Esophagus squamous epithelium (tissue), 5 donors: ENCODE data around the gene CDH16. TPM values are rescaled to one million over a fixed set of nuclear protein-coding genes. Genes with fewer than 3 reads are reported as not detected.
"Not testable (repeated sequence)": the region's sequence is repeated elsewhere in the genome, so short reads cannot be mapped to it uniquely, and the experiment has no call there.

Experiments used
- DNase-seq: peaks from one replicate; lab custom pipeline; 2025; lab: John Stamatoyannopoulos, UW
- H3K27ac ChIP-seq, 4 donors: fragments of 200-600 bp; sonication (generic); one replicate each; pipeline ENCODE4 v1.5.1; 2016 to 2019; ENCODE audit warnings: mild to moderate bottlenecking in 1 of 4
- H3K27me3 ChIP-seq, 4 donors: fragments of 200-600 bp; sonication (generic); 1 replicate in 3 of 4; 2 replicates in 1 of 4; pipeline versions ENCODE4 v1.5.1 to v1.6.0; 2017 to 2021; ENCODE audit warnings: antibody characterized with exemption in 1 of 4
- H3K36me3 ChIP-seq, 3 donors: fragments of 200-600 bp; sonication (generic); one replicate each; pipeline ENCODE4 v1.5.1; 2016 to 2019
- H3K4me1 ChIP-seq, 3 donors: fragments of 200-600 bp; sonication (generic); one replicate each; pipeline ENCODE4 v1.5.1; 2017 to 2019
- H3K4me3 ChIP-seq, 4 donors: fragments of 200-600 bp; sonication (generic); 1 replicate in 3 of 4; 2 replicates in 1 of 4; pipeline ENCODE4 v1.5.1; 2016 to 2019; ENCODE audit warnings: mild to moderate bottlenecking in 2 of 4, moderate library complexity in 1 of 4
- H3K9me3 ChIP-seq, 3 donors: fragments of 200-600 bp; sonication (generic); one replicate each; pipeline ENCODE4 v1.5.1; 2016 to 2019
- CTCF ChIP-seq, 6 experiments: fragments of 450-650 bp in 4 of 6; fragments of 200-600 bp in 2 of 6; sonication (generic) in 2 of 6; IDR thresholded peaks; one replicate each; pipeline ENCODE4 v1.5.1; 2016 to 2019; ENCODE audit warnings: antibody characterized with exemption in 6 of 6, mild to moderate bottlenecking in 4 of 6, moderate library complexity in 4 of 6
- POLR2A ChIP-seq, 4 donors: fragments of 450-650 bp; IDR thresholded peaks; one replicate each; pipeline ENCODE4 v1.6.1; 2017; ENCODE audit warnings: antibody characterized with exemption in 4 of 4, mild to moderate bottlenecking in 4 of 4, moderate library complexity in 3 of 4
- WGBS, 2 donors: methylation state at CpG; one replicate each; pipeline ENCODE4 v1.1.5; 2018; 5-methylcytosine and 5-hydroxymethylcytosine counted together
- intact Hi-C: fragments of 100-400 bp; cut with DNase I; formaldehyde crosslinking; loops from one replicate; pipeline ENCODE4 v1.15.0; 2022
- total RNA-seq, 4 donors: library from RNA; depleted of rRNA; stranded (reverse); fragments of >200 nt; gene quantifications; one replicate each; pipeline ENCODE4 v1.1.0, GENCODE V29; 2016
- donor health status: DM: yes; HTN: yes; CAD: no.

Gene CDH16
- total RNA-seq, 4 donors from 2014 or later = 1.9 to 6.3 (median 4.1) TPM

- no peak for DNase-seq
- peaks cover 14 to 23% (median 16%) of the 10 kb centered on the region in 3 donors for H3K36me3 ChIP-seq
Measured at GRCh38 chr16:66947302-66948065, 28.8 kb upstream of the CDH16 start.

GRCh38 chr16:66946974-66947301, 28.3 kb upstream of the CDH16 start:
- Histone ChIP-seq H3K36me3 (peaks cover 18 to 28% (median 21%) of the 10 kb centered on the region in 3 donors), H3K9me3 (no peaks in the 10 kb centered on the region), H3K27ac (no peak overlapping the region), H3K4me1 (peaks cover 13 to 46% (median 14%) of the 10 kb centered on the region in 3 donors), H3K27me3 (peaks cover 0 to 14% (median 0%) of the 10 kb centered on the region in 4 donors), H3K4me3 (no peak overlapping the region)
- intact Hi-C loops = no loop called here
- WGBS, 2 donors = 25 to 31% methylated on average over 5 of the region's 5 CpGs
- DNase-seq = no peak
- no peak for TF ChIP-seq CTCF (IDR thresholded peaks at IDR 0.05)
- no peak for TF ChIP-seq POLR2A (IDR thresholded peaks at IDR 0.05)

More at GRCh38 chr16:66947302-66948065, 28.8 kb upstream of the CDH16 start:
- intact Hi-C loops = no loop called here
- Histone ChIP-seq H3K9me3 (no peaks in the 10 kb centered on the region), H3K27ac (peak overlapping the region in 3 of 4 donors; percentile 29 to 61 (median 36)), H3K27me3 (peaks cover 0 to 18% (median 0%) of the 10 kb centered on the region in 4 donors), H3K4me1 (peaks cover 13 to 51% (median 14%) of the 10 kb centered on the region in 3 donors), H3K4me3 (peak overlapping the region; percentile 34 to 62 (median 50))
- 0% methylated on average over 1 to 11 of the region's 23 CpGs for WGBS, 2 donors
- peak; percentile 90 to 97 (median 94) for TF ChIP-seq CTCF (IDR thresholded peaks at IDR 0.05)
- no peak for TF ChIP-seq POLR2A (IDR thresholded peaks at IDR 0.05)

GRCh38 chr16:66946541-66946940, 27.9 kb upstream of the CDH16 start:
- no peak for DNase-seq
- Histone ChIP-seq H3K27me3 (peaks cover 0 to 12% (median 0%) of the 10 kb centered on the region in 4 donors), H3K9me3 (no peaks in the 10 kb centered on the region), H3K27ac (no peak overlapping the region), H3K36me3 (peaks cover 22 to 32% (median 25%) of the 10 kb centered on the region in 3 donors), H3K4me1 (peaks cover 13 to 45% (median 14%) of the 10 kb centered on the region in 3 donors), H3K4me3 (no peak overlapping the region)
- WGBS, 2 donors = 68 to 72% methylated on average over 7 of the region's 7 CpGs
- intact Hi-C loops = no loop called here
- TF ChIP-seq POLR2A (IDR thresholded peaks at IDR 0.05) = no peak
- no peak for TF ChIP-seq CTCF (IDR thresholded peaks at IDR 0.05)

GRCh38 chr16:66945939-66946338, 27.3 kb upstream of the CDH16 start:
- peaks cover 28 to 38% (median 31%) of the 10 kb centered on the region in 3 donors for H3K36me3 ChIP-seq
- DNase-seq = no peak
- TF ChIP-seq POLR2A (IDR thresholded peaks at IDR 0.05) (no peak), CTCF (IDR thresholded peaks at IDR 0.05) (no peak)
- H3K4me3 ChIP-seq = no peak overlapping the region
- peaks cover 0 to 12% (median 0%) of the 10 kb centered on the region in 4 donors for H3K27me3 ChIP-seq
- no peaks in the 10 kb centered on the region for H3K9me3 ChIP-seq
- 67 to 74% methylated on average over 4 of the region's 4 CpGs for WGBS, 2 donors
- H3K27ac ChIP-seq = no peak overlapping the region
- intact Hi-C loops = no loop called here
- H3K4me1 ChIP-seq = peaks cover 13 to 41% (median 14%) of the 10 kb centered on the region in 3 donors

GRCh38 chr16:66944971-66945370, 26.3 kb upstream of the CDH16 start:
- DNase-seq, H3K27me3 ChIP-seq, intact Hi-C loops, H3K4me3 ChIP-seq, H3K9me3 ChIP-seq: not testable (repeated sequence)
- peaks cover 37 to 48% (median 41%) of the 10 kb centered on the region in 3 donors for H3K36me3 ChIP-seq
- peaks cover 13 to 34% (median 14%) of the 10 kb centered on the region in 3 donors for H3K4me1 ChIP-seq
- peak overlapping the region in 1 of 4 donors; percentile 6 for H3K27ac ChIP-seq
- 80 to 91% methylated on average over 6 to 7 of the region's 9 CpGs for WGBS, 2 donors
